Measurements from ENCODE around the gene HM13. TPM values are rescaled to one million over a fixed set of nuclear protein-coding genes. Genes with fewer than 3 reads are reported as not detected.
"Not testable (repeated sequence)": the region's sequence is repeated elsewhere in the genome, so short reads cannot be mapped to it uniquely, and the experiment has no call there.

The HM13 gene
- total RNA-seq, 2 donors from 2014 or later: 71.6 to 76.7 TPM

DNA sequence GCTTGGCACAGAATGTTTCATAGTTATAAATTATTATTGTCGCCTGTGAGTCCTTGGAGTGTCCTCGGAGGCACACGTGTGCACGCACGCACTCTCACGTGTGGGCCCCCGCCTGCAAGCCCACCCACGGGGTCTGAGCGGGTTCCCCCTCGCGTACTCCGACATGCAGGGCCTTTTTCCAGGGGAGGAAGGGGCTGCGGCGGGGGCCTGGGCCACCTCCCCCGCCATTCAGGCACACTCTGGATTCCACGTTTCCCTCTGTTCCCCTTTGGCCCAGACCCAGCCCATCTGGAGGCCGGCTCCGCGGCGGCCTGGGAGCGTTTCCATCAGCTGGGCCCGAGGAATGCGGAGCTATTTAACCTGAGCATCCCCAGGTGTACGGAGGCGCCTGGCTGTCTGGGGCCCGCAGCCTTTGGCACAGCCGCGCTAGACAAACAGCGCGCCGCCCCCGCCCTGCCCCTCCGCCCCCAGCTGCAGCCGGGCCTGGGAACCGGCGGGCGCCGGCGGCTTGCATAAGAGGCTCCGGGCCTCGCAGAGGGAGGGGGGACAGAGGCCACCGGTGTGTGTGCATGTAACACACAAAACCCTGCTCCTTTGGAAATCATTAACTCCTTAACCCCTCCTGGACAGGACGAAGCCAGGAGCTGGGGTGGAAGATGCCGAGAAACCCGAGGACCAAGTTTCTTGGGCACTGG is 94.2 kb downstream of the HM13 start:
- DNase-seq (ENCODE audit: low spot score): no peak
- Histone ChIP-seq H3K9me3 (no peaks in the 10 kb centered on the region), H3K4me1 (ENCODE audit: control insufficient read depth in 1 of 2, low read depth in 2 of 2) (peaks cover 2 to 38% of the 10 kb centered on the region in 2 donors), H3K4me3 (peak overlapping the region; percentile 95), H3K27ac (peak overlapping the region; percentile 95 to 96), H3K36me3 (no peaks in the 10 kb centered on the region), H3K27me3 (replicated peaks; ENCODE audit: insufficient read depth) (no peaks in the 10 kb centered on the region)
- TF ChIP-seq, protein P1, sequence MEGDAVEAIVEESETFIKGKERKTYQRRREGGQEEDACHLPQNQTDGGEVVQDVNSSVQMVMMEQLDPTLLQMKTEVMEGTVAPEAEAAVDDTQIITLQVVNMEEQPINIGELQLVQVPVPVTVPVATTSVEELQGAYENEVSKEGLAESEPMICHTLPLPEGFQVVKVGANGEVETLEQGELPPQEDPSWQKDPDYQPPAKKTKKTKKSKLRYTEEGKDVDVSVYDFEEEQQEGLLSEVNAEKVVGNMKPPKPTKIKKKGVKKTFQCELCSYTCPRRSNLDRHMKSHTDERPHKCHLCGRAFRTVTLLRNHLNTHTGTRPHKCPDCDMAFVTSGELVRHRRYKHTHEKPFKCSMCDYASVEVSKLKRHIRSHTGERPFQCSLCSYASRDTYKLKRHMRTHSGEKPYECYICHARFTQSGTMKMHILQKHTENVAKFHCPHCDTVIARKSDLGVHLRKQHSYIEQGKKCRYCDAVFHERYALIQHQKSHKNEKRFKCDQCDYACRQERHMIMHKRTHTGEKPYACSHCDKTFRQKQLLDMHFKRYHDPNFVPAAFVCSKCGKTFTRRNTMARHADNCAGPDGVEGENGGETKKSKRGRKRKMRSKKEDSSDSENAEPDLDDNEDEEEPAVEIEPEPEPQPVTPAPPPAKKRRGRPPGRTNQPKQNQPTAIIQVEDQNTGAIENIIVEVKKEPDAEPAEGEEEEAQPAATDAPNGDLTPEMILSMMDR (IDR thresholded peaks at IDR 0.05): no peak
- peak; percentile 12 for ATAC-seq (ENCODE audit: insufficient number of reproducible peaks, low FRiP score, low read depth)

DNA sequence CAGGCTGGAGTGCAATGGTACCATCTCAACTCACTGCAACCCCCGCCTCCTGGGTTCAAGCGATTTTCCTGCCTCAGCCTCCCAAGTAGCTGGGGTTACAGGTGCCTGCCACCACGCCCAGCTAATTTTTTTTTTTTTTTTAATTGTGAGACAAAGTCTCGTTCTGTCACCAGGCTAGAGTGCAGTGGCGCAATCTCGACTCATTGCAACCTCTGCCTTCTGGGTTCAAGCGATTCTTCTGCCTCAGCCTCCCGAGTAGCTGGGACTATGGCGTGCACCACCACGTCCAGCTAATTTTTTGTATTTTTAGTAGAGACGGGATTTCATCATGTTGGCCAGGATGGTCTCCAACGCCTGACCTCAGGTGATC is 98.0 kb downstream of the HM13 start:
- not testable (repeated sequence) for ATAC-seq (ENCODE audit: insufficient number of reproducible peaks, low FRiP score, low read depth); H3K4me3 ChIP-seq; H3K27ac ChIP-seq; DNase-seq (ENCODE audit: low spot score); H3K9me3 ChIP-seq; H3K36me3 ChIP-seq; H3K27me3 ChIP-seq (replicated peaks; ENCODE audit: insufficient read depth)
- H3K4me1 ChIP-seq (ENCODE audit: control insufficient read depth in 1 of 2, low read depth in 2 of 2): peaks cover 2 to 25% of the 10 kb centered on the region in 2 donors

DNA sequence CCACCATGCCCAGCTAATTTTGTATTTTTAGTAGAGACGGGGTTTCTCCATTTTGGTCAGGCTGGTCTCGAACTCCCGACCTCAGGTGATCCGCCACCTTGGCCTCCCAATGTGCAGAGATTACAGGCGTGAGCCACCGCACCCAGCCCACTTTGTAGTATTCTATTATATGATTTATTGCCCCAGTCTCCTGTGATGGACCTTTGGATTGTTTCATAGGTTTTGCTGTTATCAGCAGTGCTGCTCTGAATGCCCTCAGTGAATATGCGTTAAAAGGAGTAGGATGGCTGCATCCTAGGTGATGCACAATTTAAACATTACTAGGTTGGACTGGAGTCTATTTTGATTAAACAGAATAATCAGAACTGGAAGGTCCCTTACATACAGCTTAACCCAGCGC is 101.2 kb downstream of the HM13 start:
- DNase-seq (ENCODE audit: low spot score) (no peak), ATAC-seq (ENCODE audit: insufficient number of reproducible peaks, low FRiP score, low read depth) (no peak)
- TF ChIP-seq, protein P1 (IDR thresholded peaks at IDR 0.05): no peak
- Histone ChIP-seq H3K9me3 (no peaks in the 10 kb centered on the region), H3K4me3 (no peak overlapping the region), H3K27ac (no peak overlapping the region), H3K27me3 (replicated peaks; ENCODE audit: insufficient read depth) (no peaks in the 10 kb centered on the region), H3K36me3 (no peaks in the 10 kb centered on the region), H3K4me1 (ENCODE audit: control insufficient read depth in 1 of 2, low read depth in 2 of 2) (peaks cover 0 to 4% of the 10 kb centered on the region in 2 donors)

DNA sequence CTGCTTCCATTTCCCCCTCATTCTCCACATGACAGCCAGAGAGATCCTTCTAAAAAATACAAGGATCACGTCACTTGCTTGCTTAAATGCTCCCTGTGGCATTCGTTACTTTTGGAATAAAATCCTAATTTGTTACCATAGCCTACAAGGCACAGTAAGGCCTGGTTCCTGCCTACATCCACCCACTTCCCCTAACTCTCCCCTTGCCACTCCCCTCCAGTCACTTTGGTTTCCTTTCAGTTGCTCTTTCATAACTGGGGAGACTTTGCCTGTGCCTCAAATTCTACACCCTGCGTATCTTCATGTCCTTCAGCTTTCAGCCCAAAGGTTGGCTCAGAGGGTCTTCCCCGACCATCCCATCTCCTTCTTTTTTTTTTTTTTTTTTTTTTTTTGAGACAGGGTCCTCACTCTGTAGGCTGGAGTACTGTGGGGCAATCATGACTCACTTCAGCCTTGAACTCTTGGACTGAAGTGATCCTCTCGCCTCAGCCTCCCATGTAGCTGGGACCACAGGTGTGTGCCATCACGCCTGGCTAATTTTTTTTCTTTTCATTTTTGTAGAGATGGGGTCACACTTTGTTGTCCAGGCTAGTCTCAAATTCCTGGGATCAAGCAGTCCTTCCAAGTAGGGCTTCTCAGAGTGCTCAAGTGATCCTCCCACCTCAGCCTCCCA is 103.3 kb downstream of the HM13 start:
- TF ChIP-seq, protein P1 (IDR thresholded peaks at IDR 0.05): no peak
- DNase-seq (ENCODE audit: low spot score) (no peak), ATAC-seq (ENCODE audit: insufficient number of reproducible peaks, low FRiP score, low read depth) (no peak)
- Histone ChIP-seq H3K4me1 (ENCODE audit: control insufficient read depth in 1 of 2, low read depth in 2 of 2) (peaks cover 5 to 9% of the 10 kb centered on the region in 2 donors), H3K4me3 (no peak overlapping the region), H3K27me3 (replicated peaks; ENCODE audit: insufficient read depth) (no peaks in the 10 kb centered on the region), H3K36me3 (no peaks in the 10 kb centered on the region), H3K9me3 (no peaks in the 10 kb centered on the region), H3K27ac (no peak overlapping the region)

Other genes with a start within 250 kb of the HM13 start
- gene DEFB116, start 205.9 kb upstream of the HM13 start, total RNA-seq: not detected
- not detected for gene DEFB118, start 145.8 kb upstream of the HM13 start, total RNA-seq
- not detected for gene DEFB119, start 123.9 kb upstream of the HM13 start, total RNA-seq
- gene DEFB121, start 108.2 kb upstream of the HM13 start, total RNA-seq: not detected
- not detected for gene DEFB123, start 73.8 kb upstream of the HM13 start, total RNA-seq
- not detected for gene DEFB124, start 39.3 kb upstream of the HM13 start, total RNA-seq
- 1 to 10 TPM; 4.3 TPM for gene REM1, start 39.2 kb upstream of the HM13 start, total RNA-seq
- gene ID1, start 90.8 kb downstream of the HM13 start, total RNA-seq: 100 to 1,000 TPM; 310 to 944 TPM
- 1 to 10 TPM in 1 of 2 donors, not detected in 1; 4.9 TPM for gene COX4I2, start 123.5 kb downstream of the HM13 start, total RNA-seq
- 100 to 1,000 TPM; 137 to 187 TPM for gene BCL2L1, start 208.4 kb downstream of the HM13 start, total RNA-seq
- gene TPX2, start 224.8 kb downstream of the HM13 start, total RNA-seq: 1 to 10 TPM; 1.5 TPM

All from thoracic aorta (tissue), 2 donors.